H9 (cell line): ENCODE measurements around the gene ADAMTS17. TPM values are rescaled to one million over a fixed set of nuclear protein-coding genes. Genes with fewer than 3 reads are reported as not detected.

ENCODE experiments used
- DNase-seq: peaks from one replicate; pipeline ENCODE4 v3.0.0-alpha.2; 2017
- H2AFZ ChIP-seq: one replicate; pipeline ENCODE4 v1.6.1; 2013; ENCODE audit warnings: mild to moderate bottlenecking, low read length, control low read depth, moderate library complexity
- H2AK5ac ChIP-seq: 2 replicates; pipeline ENCODE4 v1.6.1; 2013; ENCODE audit warnings: low read length, control low read depth, mixed read lengths; ENCODE audit not compliant: insufficient read length
- H2BK120ac ChIP-seq: one replicate; pipeline ENCODE4 v1.6.1; 2013; ENCODE audit warnings: low read depth, mild to moderate bottlenecking, low read length, control low read depth, inconsistent platforms; ENCODE audit not compliant: poor library complexity, severe bottlenecking
- H2BK12ac ChIP-seq: 2 replicates; pipeline ENCODE4 v1.6.1; 2013; ENCODE audit warnings: low read length, control low read depth, mixed read lengths, low read depth; ENCODE audit not compliant: insufficient read length
- H2BK15ac ChIP-seq: 2 replicates; pipeline ENCODE4 v1.6.1; 2013; ENCODE audit warnings: low read depth, low read length, control low read depth
- H2BK20ac ChIP-seq: one replicate; pipeline ENCODE4 v1.6.1; 2013; ENCODE audit warnings: low read depth, mild to moderate bottlenecking, low read length, control low read depth, inconsistent platforms; ENCODE audit not compliant: poor library complexity, severe bottlenecking
- H2BK5ac ChIP-seq: 2 replicates; pipeline ENCODE4 v1.6.1; 2013; ENCODE audit warnings: low read length, control low read depth, mixed read lengths; ENCODE audit not compliant: insufficient read length
- H3K14ac ChIP-seq: 2 replicates; pipeline ENCODE4 v1.6.1; 2013; ENCODE audit warnings: low read length, control low read depth; ENCODE audit not compliant: insufficient read depth
- H3K18ac ChIP-seq: 2 replicates; pipeline ENCODE4 v1.6.1; 2013; ENCODE audit warnings: low read depth, mild to moderate bottlenecking, mixed read lengths, low read length, control low read depth; ENCODE audit not compliant: insufficient read length
- H3K23ac ChIP-seq: 2 replicates; pipeline ENCODE4 v1.6.1; 2013; ENCODE audit warnings: low read length, control low read depth, mixed read lengths, low read depth; ENCODE audit not compliant: insufficient read length
- H3K23me2 ChIP-seq: 2 replicates; pipeline ENCODE4 v1.6.1; 2013; ENCODE audit warnings: low read depth, mild to moderate bottlenecking, mixed read lengths, low read length, control low read depth; ENCODE audit not compliant: insufficient read length, poor library complexity, severe bottlenecking
- H3K27ac ChIP-seq: 2 replicates; pipeline ENCODE4 v1.5.1; 2013; ENCODE audit warnings: low read length, control low read depth, mixed read lengths, low read depth; ENCODE audit not compliant: insufficient read length
- H3K27me3 ChIP-seq: 2 replicates; pipeline ENCODE4 v1.6.1; 2013; ENCODE audit warnings: low read length, control low read depth, inconsistent platforms; ENCODE audit not compliant: insufficient read depth
- H3K4ac ChIP-seq: 2 replicates; pipeline ENCODE4 v1.6.1; 2013; ENCODE audit warnings: low read depth, mild to moderate bottlenecking, control low read depth, inconsistent platforms, low read length, moderate library complexity
- H3K4me1 ChIP-seq: 2 replicates; pipeline ENCODE4 v1.6.1; 2013; ENCODE audit warnings: low read length, control low read depth, inconsistent platforms; ENCODE audit not compliant: insufficient read depth
- H3K4me2 ChIP-seq: 2 replicates; pipeline ENCODE4 v1.6.1; 2013; ENCODE audit warnings: low read length, control low read depth, mixed read lengths; ENCODE audit not compliant: insufficient read length, insufficient read depth
- H3K56ac ChIP-seq: 2 replicates; pipeline ENCODE4 v1.6.1; 2013; ENCODE audit warnings: low read depth, mild to moderate bottlenecking, mixed read lengths, low read length, control low read depth; ENCODE audit not compliant: insufficient read length
- H3K79me1 ChIP-seq: 2 replicates; pipeline ENCODE4 v1.6.1; 2013; ENCODE audit warnings: low read depth, mild to moderate bottlenecking, moderate library complexity, low read length, control low read depth, inconsistent platforms; ENCODE audit not compliant: insufficient read depth, poor library complexity, severe bottlenecking
- H3K79me2 ChIP-seq: 2 replicates; pipeline ENCODE4 v1.6.1; 2013; ENCODE audit warnings: low read length, control low read depth, inconsistent platforms; ENCODE audit not compliant: insufficient read depth
- H3K9ac ChIP-seq: 2 replicates; pipeline ENCODE4 v1.6.1; 2013; ENCODE audit warnings: low read length, control low read depth, mixed read lengths; ENCODE audit not compliant: insufficient read length; ENCODE audit errors: extremely low read depth
- H3K9me3 ChIP-seq: one replicate; pipeline ENCODE4 v1.6.1; 2013; ENCODE audit warnings: low read depth, low read length, inconsistent platforms; ENCODE audit not compliant: control insufficient read depth
- H3T11ph ChIP-seq: one replicate; pipeline ENCODE4 v1.6.1; 2013; ENCODE audit warnings: mild to moderate bottlenecking, low read length, control low read depth, inconsistent platforms
- H4K20me1 ChIP-seq: one replicate; pipeline ENCODE4 v1.6.1; 2013; ENCODE audit not compliant: control insufficient read depth, insufficient read length, insufficient read depth
- H4K5ac ChIP-seq: 2 replicates; pipeline ENCODE4 v1.6.1; 2013; ENCODE audit warnings: low read depth, mild to moderate bottlenecking, mixed read lengths, low read length, control low read depth; ENCODE audit not compliant: insufficient read length
- H4K8ac ChIP-seq: replicated peaks from 2 replicates; pipeline ENCODE4 v1.6.1; 2013; ENCODE audit warnings: low read length, control low read depth, mixed read lengths, low read depth; ENCODE audit not compliant: insufficient read length
- H4K91ac ChIP-seq: 2 replicates; pipeline ENCODE4 v1.6.1; 2013; ENCODE audit warnings: low read depth, mild to moderate bottlenecking, moderate library complexity, mixed read lengths, low read length, control low read depth; ENCODE audit not compliant: insufficient read length
- H3K27ac Mint-ChIP-seq, 3 experiments: 2 replicates in 2 of 3; 3 replicates in 1 of 3; pipeline ENCODE4 v1.8.0; 2020 to 2021; ENCODE audit warnings: mixed read lengths in 3 of 3, mild to moderate bottlenecking in 1 of 3, moderate library complexity in 1 of 3
- H3K27me3 Mint-ChIP-seq: 2 replicates; pipeline ENCODE4 v1.8.0; 2021; ENCODE audit warnings: low read depth, mild to moderate bottlenecking, moderate library complexity, mixed read lengths
- H3K36me3 Mint-ChIP-seq, 3 experiments: 2 replicates in 2 of 3; 3 replicates in 1 of 3; pipeline ENCODE4 v1.8.0; 2020 to 2021; ENCODE audit warnings: low read depth in 3 of 3, mixed read lengths in 3 of 3; ENCODE audit not compliant: insufficient read depth in 1 of 3
- H3K4me1 Mint-ChIP-seq, 2 experiments: 2 replicates each; pipeline ENCODE4 v1.8.0; 2020; ENCODE audit warnings: mixed read lengths in 2 of 2
- H3K4me3 Mint-ChIP-seq, 2 experiments: 2 replicates in 1 of 2; 3 replicates in 1 of 2; pipeline ENCODE4 v1.8.0; 2020 to 2021; ENCODE audit warnings: mild to moderate bottlenecking in 2 of 2, mixed read lengths in 2 of 2, moderate library complexity in 1 of 2
- H3K9me3 Mint-ChIP-seq, 2 experiments: 2 replicates in 1 of 2; 3 replicates in 1 of 2; pipeline ENCODE4 v1.8.0; 2020; ENCODE audit warnings: mild to moderate bottlenecking in 2 of 2, mixed read lengths in 2 of 2, moderate library complexity in 1 of 2
- CTCF ChIP-seq: fragments of 200-600 bp; sonication (generic); conservative IDR thresholded peaks from 3 replicates; pipeline ENCODE4 v1.8.0; 2021; ENCODE audit warnings: antibody characterized with exemption, mild to moderate bottlenecking
- WGBS: extraction: QIAGEN DNeasy Blood & Tissue Kit; methylation state at CpG from one replicate; pipeline ENCODE4 v1.1.7; 2013; ENCODE audit warnings: missing lambda C conversion rate, low lambda C conversion rate, mixed read lengths; ENCODE audit not compliant: insufficient read length; ENCODE audit errors: extremely low coverage; 5-methylcytosine and 5-hydroxymethylcytosine counted together
- total RNA-seq: library from RNA; stranded (reverse); gene quantifications from 2 replicates; pipeline ENCODE4 v1.2.1, GENCODE V29; 2021

ADAMTS17 gene
- total RNA-seq, 1 experiment from 2014 or later = 2.9 TPM

DNA sequence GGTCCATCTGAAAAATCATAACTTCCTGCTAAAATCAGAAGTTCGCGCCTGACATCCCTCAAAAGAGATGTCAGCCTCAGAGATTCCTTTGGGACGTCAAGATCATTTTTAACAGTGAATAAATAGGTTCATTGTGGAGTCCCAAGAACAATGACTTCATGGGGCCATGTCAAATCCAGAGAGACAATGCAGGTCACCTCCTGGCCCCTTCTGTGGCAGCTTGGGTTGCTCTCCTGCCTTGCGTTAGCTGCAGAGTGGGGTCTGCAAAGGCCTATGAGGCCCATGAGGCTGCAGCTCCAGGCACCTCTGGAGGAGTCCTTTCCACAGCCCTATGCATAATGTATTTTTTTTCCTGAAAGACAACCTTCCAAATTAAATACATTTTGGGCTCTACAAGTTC is 282.3 kb downstream of the ADAMTS17 start:
- no peak overlapping the region for H3K4ac ChIP-seq
- H2BK120ac ChIP-seq = no peak overlapping the region
- no peak overlapping the region for H4K91ac ChIP-seq
- H2BK12ac ChIP-seq = no peak overlapping the region
- Mint-ChIP-seq H3K4me1 (0 out of 4 replicates have a peak, but pooled peaks cover 0 to 3% of the 10 kb centered on the region in 2 experiments), H3K27ac (no peak overlapping the region), H3K4me3 (no peak overlapping the region), H3K36me3 (no peaks in the 10 kb centered on the region), H3K27me3 (peaks cover 45% of the 10 kb centered on the region), H3K9me3 (no peaks in the 10 kb centered on the region; a peak in 1 of 5 replicates)
- no peak overlapping the region for H2BK5ac ChIP-seq
- no peak overlapping the region for H3T11ph ChIP-seq
- no peaks in the 10 kb centered on the region for H3K79me2 ChIP-seq
- H2BK15ac ChIP-seq = no peak overlapping the region
- H3K4me1 ChIP-seq = no peaks in the 10 kb centered on the region
- no peak for DNase-seq
- H3K27me3 ChIP-seq = peaks cover 2% of the 10 kb centered on the region
- H3K9me3 ChIP-seq = no peaks in the 10 kb centered on the region
- H3K14ac ChIP-seq = no peak overlapping the region
- H3K9ac ChIP-seq = no peak overlapping the region
- H4K5ac ChIP-seq = no peak overlapping the region
- no peak overlapping the region for H2AFZ ChIP-seq
- no peak overlapping the region for H2BK20ac ChIP-seq
- no peak overlapping the region for H3K4me2 ChIP-seq
- H4K8ac ChIP-seq = no peak overlapping the region
- no CpG with 5 or more reads among the region's 4 CpGs for WGBS
- no peak overlapping the region for H3K18ac ChIP-seq
- H3K27ac ChIP-seq = no peak overlapping the region
- no peaks in the 10 kb centered on the region for H3K79me1 ChIP-seq
- H3K56ac ChIP-seq = no peak overlapping the region
- H3K23me2 ChIP-seq = no peaks in the 10 kb centered on the region
- H2AK5ac ChIP-seq = no peak overlapping the region
- H3K23ac ChIP-seq = no peak overlapping the region
- H4K20me1 ChIP-seq = no peaks in the 10 kb centered on the region
- TF ChIP-seq CTCF = no peak
